MCF 10A (cell line): ENCODE results near the gene CEND1. TPM values are rescaled to one million over a fixed set of nuclear protein-coding genes. Genes with fewer than 3 reads are reported as not detected.
A peak's percentile ranks its signal among the peaks of the same experiment; 100 is the strongest.

ENCODE experiments used
- BruUV-seq: library from RNA; stranded (reverse); fragments of 400-500 nt; replicated peaks from 2 replicates; lab custom pipeline; 2021; lab: Mats Ljungman, UMichigan
- CTCF ChIA-PET: fragments of 300-600 bp; sonication (Branson Sonifier 250); formaldehyde crosslinking; extraction: SDS; loops from one replicate; lab custom pipeline; 2021; ENCODE audit warnings: antibody characterized with exemption, inconsistent platforms; lab: Yijun Ruan, JAX
- POLR2A ChIA-PET: fragments of 300-600, 350-650 bp; sonication (Branson Sonifier 250); formaldehyde crosslinking; extraction: SDS; loops from one replicate; lab custom pipeline; 2020; ENCODE audit warnings: antibody characterized with exemption, inconsistent platforms; lab: Yijun Ruan, JAX
- DNase-seq: peaks from one replicate; pipeline ENCODE4 v3.0.0-alpha.2; 2018; ENCODE audit not compliant: unreplicated experiment
- H3K27ac Mint-ChIP-seq: one replicate; pipeline ENCODE4 v1.8.0; 2022; ENCODE audit warnings: mild to moderate bottlenecking, low read depth, mixed read lengths; ENCODE audit not compliant: unreplicated experiment
- H3K27me3 Mint-ChIP-seq: one replicate; pipeline ENCODE4 v1.8.0; 2022; ENCODE audit warnings: mixed read lengths; ENCODE audit not compliant: insufficient read depth, unreplicated experiment
- H3K36me3 Mint-ChIP-seq: one replicate; pipeline ENCODE4 v1.8.0; 2022; ENCODE audit warnings: mild to moderate bottlenecking, moderate library complexity, mixed read lengths; ENCODE audit not compliant: insufficient read depth, unreplicated experiment
- H3K4me1 Mint-ChIP-seq: one replicate; pipeline ENCODE4 v1.8.0; 2022; ENCODE audit warnings: mixed read lengths; ENCODE audit not compliant: insufficient read depth, unreplicated experiment
- H3K4me3 Mint-ChIP-seq: one replicate; pipeline ENCODE4 v1.8.0; 2022; ENCODE audit warnings: mild to moderate bottlenecking, moderate library complexity, mixed read lengths; ENCODE audit not compliant: unreplicated experiment
- H3K9me3 Mint-ChIP-seq: one replicate; pipeline ENCODE4 v1.8.0; 2022; ENCODE audit warnings: mixed read lengths; ENCODE audit not compliant: unreplicated experiment
- intact Hi-C: fragments of 100-400 bp; cut with micrococcal nuclease; formaldehyde crosslinking; loops from 2 replicates; pipeline ENCODE4 v1.14.1; 2022
- total RNA-seq: library from RNA; stranded (reverse); gene quantifications from 2 replicates; pipeline ENCODE4 v1.2.3, GENCODE V29; 2022
- TF ChIP-seq, protein P1 (sequence below): fragments of 200-600 bp; IDR thresholded peaks from one replicate; pipeline ENCODE4 v1.8.0; 2022; ENCODE audit warnings: antibody characterized with exemption, mild to moderate bottlenecking; ENCODE audit not compliant: unreplicated experiment

CEND1 gene
- total RNA-seq, 1 experiment from 2014 or later: not detected

DNA sequence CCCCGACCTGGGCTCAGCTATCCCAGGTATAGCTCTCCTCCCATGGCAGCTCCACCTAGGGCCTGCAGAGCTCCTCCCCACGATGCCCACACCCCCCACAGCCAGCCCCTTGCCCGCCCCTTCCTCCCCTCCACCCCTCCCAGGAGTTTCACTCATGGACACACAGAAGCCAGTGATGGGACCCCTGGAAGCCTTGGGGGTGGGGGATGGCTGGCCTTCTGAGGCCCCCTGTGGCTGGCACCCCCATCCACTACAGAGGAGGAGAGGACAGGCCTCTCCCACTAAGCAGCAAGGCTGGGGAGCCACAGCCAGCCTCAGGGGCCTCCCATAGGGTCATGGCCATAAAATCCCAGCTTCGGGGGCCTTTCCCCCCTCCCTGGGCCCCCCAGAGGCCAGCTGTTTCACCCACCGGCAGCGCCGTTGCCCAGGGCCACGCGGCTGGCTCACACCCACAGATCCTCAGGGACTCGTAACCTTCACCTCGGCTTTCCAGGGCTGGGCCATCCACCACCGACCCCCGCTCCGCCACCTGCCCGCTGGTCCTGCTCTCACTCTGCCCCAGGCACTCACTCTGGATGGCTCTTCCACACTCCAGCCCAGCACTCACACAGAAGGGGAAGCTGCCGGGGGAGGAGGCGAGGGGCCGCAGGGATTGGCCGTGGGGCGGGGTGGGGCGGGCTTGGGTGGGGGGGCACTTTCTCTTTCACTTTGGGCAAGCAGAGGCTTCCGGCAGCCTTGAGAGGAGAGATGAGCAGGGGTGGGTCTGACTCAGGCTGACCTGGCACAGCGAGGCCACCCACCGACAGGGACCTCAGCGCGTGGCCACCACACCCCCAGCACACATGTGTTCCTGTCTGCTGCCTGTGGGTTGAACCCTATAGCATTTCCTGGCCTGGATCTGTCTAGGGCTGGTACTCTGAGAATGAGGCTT is 6.0 kb upstream of the CEND1 start:
- Mint-ChIP-seq H3K36me3 (peaks cover 33% of the 10 kb centered on the region), H3K27me3 (no peaks in the 10 kb centered on the region), H3K27ac (peak overlapping the region; percentile 94), H3K4me1 (no peaks in the 10 kb centered on the region), H3K9me3 (no peaks in the 10 kb centered on the region), H3K4me3 (peak overlapping the region; percentile 84)
- peak; percentile 76 for DNase-seq
- ChIA-PET CTCF (interaction anchor here (0.5 to 1.8 kb wide), 3 partner anchors 12 to 255 kb away, joined by 3 to 4 read pairs (median 3); partner anchors contain the start of gene TALDO1), POLR2A (interaction anchor here (0.6 to 3.8 kb wide), 21 partner anchors 8 to 228 kb away, joined by 3 to 41 read pairs (median 6); partner anchors contain the start of genes CD151, GATD1, PNPLA2 and RPLP2)
- intact Hi-C loops: loop anchor here (2.0 to 5.0 kb wide), 2 partner anchors 34 to 133 kb away; no protein-coding TSS in a partner anchor
- TF ChIP-seq, protein P1, sequence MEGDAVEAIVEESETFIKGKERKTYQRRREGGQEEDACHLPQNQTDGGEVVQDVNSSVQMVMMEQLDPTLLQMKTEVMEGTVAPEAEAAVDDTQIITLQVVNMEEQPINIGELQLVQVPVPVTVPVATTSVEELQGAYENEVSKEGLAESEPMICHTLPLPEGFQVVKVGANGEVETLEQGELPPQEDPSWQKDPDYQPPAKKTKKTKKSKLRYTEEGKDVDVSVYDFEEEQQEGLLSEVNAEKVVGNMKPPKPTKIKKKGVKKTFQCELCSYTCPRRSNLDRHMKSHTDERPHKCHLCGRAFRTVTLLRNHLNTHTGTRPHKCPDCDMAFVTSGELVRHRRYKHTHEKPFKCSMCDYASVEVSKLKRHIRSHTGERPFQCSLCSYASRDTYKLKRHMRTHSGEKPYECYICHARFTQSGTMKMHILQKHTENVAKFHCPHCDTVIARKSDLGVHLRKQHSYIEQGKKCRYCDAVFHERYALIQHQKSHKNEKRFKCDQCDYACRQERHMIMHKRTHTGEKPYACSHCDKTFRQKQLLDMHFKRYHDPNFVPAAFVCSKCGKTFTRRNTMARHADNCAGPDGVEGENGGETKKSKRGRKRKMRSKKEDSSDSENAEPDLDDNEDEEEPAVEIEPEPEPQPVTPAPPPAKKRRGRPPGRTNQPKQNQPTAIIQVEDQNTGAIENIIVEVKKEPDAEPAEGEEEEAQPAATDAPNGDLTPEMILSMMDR: no peak
- no TSS peak for BruUV-seq

DNA sequence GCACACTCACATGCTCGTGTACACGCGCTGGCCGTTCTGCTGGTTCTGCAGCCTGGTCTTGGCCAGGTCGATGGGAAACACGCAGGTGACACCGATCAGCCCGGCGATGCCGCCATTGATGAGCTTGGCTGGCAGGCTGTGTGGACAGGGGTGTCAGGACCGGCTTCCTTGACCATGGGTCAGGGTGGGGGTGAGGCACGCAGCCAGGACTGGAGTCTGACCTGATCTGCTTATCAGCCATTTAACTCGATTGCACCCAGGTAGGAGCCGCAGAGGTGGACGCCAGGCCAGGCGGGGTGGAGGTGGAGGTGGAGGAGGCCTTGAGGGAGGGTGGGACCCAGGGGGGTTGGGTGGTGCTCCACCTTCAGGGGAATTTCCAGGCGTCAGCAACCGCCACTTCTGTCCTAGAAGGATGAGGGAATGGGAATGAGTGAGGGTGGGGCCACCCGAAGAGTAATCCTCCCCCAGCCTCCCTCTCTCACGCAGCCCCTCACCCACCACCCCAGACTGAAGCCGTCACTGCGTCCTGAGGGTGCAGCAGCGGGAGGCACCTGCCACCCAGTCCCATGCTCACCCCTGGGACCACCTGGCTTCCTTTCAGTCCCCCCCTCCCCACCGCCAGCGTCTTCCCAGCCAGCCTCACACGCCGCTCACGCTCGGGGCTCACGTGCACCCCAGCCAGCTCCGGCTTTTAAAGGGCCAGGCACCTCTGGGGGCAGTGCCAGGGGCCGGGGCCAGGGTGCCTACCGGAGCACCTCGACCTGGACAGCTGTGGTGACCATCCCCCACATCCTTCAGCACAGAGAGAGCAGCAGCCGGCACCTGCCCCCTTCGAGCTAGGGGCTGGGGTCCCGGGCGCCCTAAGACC is 5.1 kb upstream of the CEND1 start:
- DNase-seq: no peak
- ChIA-PET CTCF (interaction anchor here (1.8 kb wide), 1 partner anchor 11 kb away, joined by 4 read pairs; no protein-coding TSS in a partner anchor), POLR2A (interaction anchor here (0.6 to 3.8 kb wide), 13 partner anchors 9 to 99 kb away, joined by 3 to 41 read pairs (median 10); partner anchors contain the start of genes GATD1, PNPLA2, RPLP2 and TALDO1)
- TF ChIP-seq, protein P1: no peak
- no TSS peak for BruUV-seq
- no peaks in the 10 kb centered on the region for H3K4me1 Mint-ChIP-seq
- peak overlapping the region; percentile 94 for H3K27ac Mint-ChIP-seq
- intact Hi-C loops: loop anchor here (5.0 kb wide), 1 partner anchor 33 kb away; no protein-coding TSS in a partner anchor
- H3K4me3 Mint-ChIP-seq: peak overlapping the region; percentile 84
- H3K36me3 Mint-ChIP-seq: peaks cover 29% of the 10 kb centered on the region
- no peaks in the 10 kb centered on the region for H3K9me3 Mint-ChIP-seq
- no peaks in the 10 kb centered on the region for H3K27me3 Mint-ChIP-seq

DNA sequence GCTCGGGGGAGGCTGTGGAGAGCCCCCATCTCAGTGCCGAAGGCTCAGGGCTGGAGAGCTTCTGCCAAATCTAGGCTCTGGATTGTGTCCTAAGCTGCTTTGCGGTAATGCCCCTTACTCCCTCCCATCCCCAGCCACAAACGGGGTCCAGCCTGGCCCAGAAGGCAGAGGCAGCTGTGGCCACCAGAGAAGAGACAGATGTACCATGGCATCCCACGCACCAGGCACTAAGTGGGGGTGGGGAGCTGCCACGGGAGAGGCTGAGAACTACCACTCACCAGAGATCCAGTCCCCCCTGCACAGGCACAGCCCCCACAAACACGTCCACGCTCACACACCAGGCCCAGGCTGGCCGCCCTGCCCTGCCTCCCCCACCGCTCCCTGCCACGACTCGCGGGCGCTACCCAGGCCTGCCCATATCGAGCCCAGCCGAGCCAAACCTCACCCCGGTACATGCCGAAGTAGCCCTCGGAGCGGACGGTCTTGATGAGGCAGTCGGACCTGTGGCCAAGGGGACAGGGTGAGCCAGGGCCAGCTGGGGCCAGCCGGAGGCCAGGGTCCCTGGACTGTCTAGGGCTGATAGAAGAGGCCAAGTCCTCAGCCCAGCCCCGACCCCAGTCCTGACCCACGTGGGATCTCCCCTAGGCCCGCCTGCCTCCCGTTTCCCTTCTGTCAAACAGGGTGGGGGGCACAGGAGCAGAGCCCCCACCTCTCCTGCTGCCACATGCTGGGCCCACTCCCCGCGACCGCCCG is 4.3 kb upstream of the CEND1 start:
- DNase-seq: no peak
- no TSS peak for BruUV-seq
- H3K27me3 Mint-ChIP-seq: no peaks in the 10 kb centered on the region
- peaks cover 29% of the 10 kb centered on the region for H3K36me3 Mint-ChIP-seq
- peak overlapping the region; percentile 84 for H3K4me3 Mint-ChIP-seq
- POLR2A ChIA-PET: interaction anchor here (0.7 to 3.8 kb wide), 7 partner anchors 10 to 88 kb away, joined by 3 to 33 read pairs (median 4); partner anchors contain the start of genes GATD1 and RPLP2
- intact Hi-C loops: no loop called here
- CTCF ChIA-PET: interaction anchor here (0.7 to 1.6 kb wide), 3 partner anchors 11 to 213 kb away, joined by 3 to 5 read pairs (median 4); no protein-coding TSS in a partner anchor
- no peaks in the 10 kb centered on the region for H3K4me1 Mint-ChIP-seq
- H3K9me3 Mint-ChIP-seq: no peaks in the 10 kb centered on the region
- TF ChIP-seq, protein P1: no peak
- H3K27ac Mint-ChIP-seq: no peak overlapping the region
